Activated CD8-positive, alpha-beta memory T cell treated with anti-CD3 and anti-CD28 coated beads, Interleukin-2, amount 50 U/mL, for 48 hours (primary cell): ENCODE data around the gene NSG1.
"Not testable (repeated sequence)": the region's sequence is repeated elsewhere in the genome, so short reads cannot be mapped to it uniquely, and the experiment has no call there.

Experiments used
- DNase-seq: peaks from one replicate; pipeline ENCODE4 v3.0.0-alpha.2; 2020

The NSG1 gene

GRCh38 chr4:4386736-4387392, at the start of gene NSG1:
Gene NSG1, plus strand, starts transcription at chr4:4387102. Its CDS starts 528 bp downstream, at chr4:4387630.
- DNase-seq = peak; percentile 70

- DNase-seq = no peak
These were observed 48.5 kb upstream of the NSG1 start for GRCh38 chr4:4338210-4339001.

GRCh38 chr4:4339504-4340085, 47.3 kb upstream of the NSG1 start:
- DNase-seq = no peak

- no peak for DNase-seq
These were observed 44.8 kb upstream of the NSG1 start for GRCh38 chr4:4341861-4342650.

- DNase-seq = no peak
These were observed 43.9 kb upstream of the NSG1 start for GRCh38 chr4:4343038-4343437.

- no peak for DNase-seq
These were observed 41.9 kb upstream of the NSG1 start for GRCh38 chr4:4344915-4345527.

- DNase-seq = no peak
These were observed 39.3 kb upstream of the NSG1 start for GRCh38 chr4:4347585-4347984.

- not testable (repeated sequence) for DNase-seq
These were observed 38.3 kb upstream of the NSG1 start for GRCh38 chr4:4348585-4348984.

GRCh38 chr4:4349867-4350266, 37.0 kb upstream of the NSG1 start:
- DNase-seq = no peak

GRCh38 chr4:4350909-4351308, 36.0 kb upstream of the NSG1 start:
- no peak for DNase-seq

- DNase-seq = no peak
These were observed 31.6 kb upstream of the NSG1 start for GRCh38 chr4:4355302-4355701.

- no peak for DNase-seq
These were observed 30.5 kb upstream of the NSG1 start for GRCh38 chr4:4356106-4357041.

GRCh38 chr4:4358093-4358854, 28.6 kb upstream of the NSG1 start:
- no peak for DNase-seq

- no peak for DNase-seq
These were observed 25.0 kb upstream of the NSG1 start for GRCh38 chr4:4361883-4362282.

- no peak for DNase-seq
These were observed 23.8 kb upstream of the NSG1 start for GRCh38 chr4:4362991-4363697.

- no peak for DNase-seq
These were observed 22.8 kb upstream of the NSG1 start for GRCh38 chr4:4364061-4364460.

GRCh38 chr4:4364486-4365208, 22.3 kb upstream of the NSG1 start:
- DNase-seq = no peak

GRCh38 chr4:4368809-4369580, 17.9 kb upstream of the NSG1 start:
- no peak for DNase-seq
